NOMO-1 treated with dmso at 0.1 percent for 144 hours (cell line): ENCODE data around the gene AMIGO3.
"Not testable (repeated sequence)": the region's sequence is repeated elsewhere in the genome, so short reads cannot be mapped to it uniquely, and the experiment has no call there.

Experiments
- DNase-seq: peaks from one replicate; lab custom pipeline; 2025; ENCODE audit not compliant: unreplicated experiment; lab: John Stamatoyannopoulos, UW

Gene AMIGO3

GRCh38 chr3:49712631-49713317 lies 6.7 kb downstream of the AMIGO3 start:
- DNase-seq: no peak

- no peak for DNase-seq
These were observed 7.3 kb downstream of the AMIGO3 start for GRCh38 chr3:49712166-49712565.

- no peak for DNase-seq
These were observed 8.0 kb downstream of the AMIGO3 start for GRCh38 chr3:49711489-49711888.

DNA sequence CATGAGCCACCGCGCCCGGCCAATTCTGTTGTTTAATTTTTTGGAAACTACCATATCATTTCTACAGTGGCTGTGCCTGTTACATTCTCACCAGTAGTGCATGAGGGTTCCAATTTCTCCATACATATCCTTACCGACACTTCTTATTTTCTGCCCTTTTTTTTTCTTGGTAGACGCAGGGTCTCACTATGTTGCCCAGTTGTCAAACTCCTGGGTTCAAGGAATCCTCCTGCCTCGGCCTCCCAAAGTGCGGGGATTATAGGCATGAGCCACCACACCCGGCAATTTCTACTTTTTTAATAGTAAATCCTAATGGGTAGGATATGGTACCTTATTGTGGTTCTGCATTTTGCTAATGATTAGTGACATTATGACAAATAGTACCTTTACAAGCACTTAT lies 9.6 kb downstream of the AMIGO3 start:
- no peak for DNase-seq

DNA sequence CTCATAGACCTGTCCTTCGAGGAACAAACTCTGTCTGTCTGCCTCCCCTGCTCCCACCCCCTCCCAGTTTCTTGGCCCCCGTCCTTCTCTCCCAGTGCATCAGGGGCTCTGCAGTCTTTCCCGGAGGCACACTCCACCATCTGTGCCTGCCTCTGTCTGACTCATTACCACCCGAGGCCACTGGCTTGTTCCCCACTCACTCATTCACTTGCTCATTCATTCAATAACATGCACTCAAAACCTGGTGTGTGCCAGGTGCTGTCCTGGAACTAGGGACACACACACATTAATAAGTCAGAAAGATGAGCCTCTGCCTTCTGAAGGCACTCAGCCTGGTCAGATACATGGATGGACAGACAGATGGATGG lies 12.4 kb downstream of the AMIGO3 start:
- no peak for DNase-seq

- no peak for DNase-seq
These were observed 12.9 kb downstream of the AMIGO3 start for GRCh38 chr3:49706456-49707112.

- no peak for DNase-seq
These were observed 14.0 kb downstream of the AMIGO3 start for GRCh38 chr3:49705390-49705960.

GRCh38 chr3:49704629-49705028 lies 14.9 kb downstream of the AMIGO3 start:
- DNase-seq: no peak

DNA sequence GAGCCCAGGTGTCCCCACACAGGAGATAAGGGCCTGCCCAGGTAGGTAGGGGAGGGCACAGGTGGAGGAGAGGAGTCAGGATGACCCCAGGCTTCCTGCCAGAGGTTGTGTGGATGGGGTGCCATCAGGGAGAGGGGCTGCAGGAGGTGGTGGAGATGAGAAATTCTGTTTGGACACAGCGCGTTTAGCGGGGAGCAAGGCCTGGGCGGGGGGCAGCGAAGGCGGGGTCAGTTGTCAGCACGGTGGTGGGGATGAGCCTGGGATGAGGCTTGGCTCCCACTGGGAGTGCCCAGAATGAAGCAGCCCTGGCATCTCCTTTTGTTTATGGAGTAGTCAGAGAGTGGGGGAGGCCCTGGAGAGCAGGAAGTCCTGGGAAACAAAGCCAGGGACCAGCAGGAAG lies 15.5 kb downstream of the AMIGO3 start:
- DNase-seq: no peak

- no peak for DNase-seq
These were observed 16.0 kb downstream of the AMIGO3 start for GRCh38 chr3:49703443-49703927.

- no peak for DNase-seq
These were observed 16.8 kb downstream of the AMIGO3 start for GRCh38 chr3:49702672-49703071.

- no peak for DNase-seq
These were observed 18.0 kb downstream of the AMIGO3 start for GRCh38 chr3:49701388-49702077.

GRCh38 chr3:49700453-49701128 lies 18.9 kb downstream of the AMIGO3 start:
- no peak for DNase-seq

DNA sequence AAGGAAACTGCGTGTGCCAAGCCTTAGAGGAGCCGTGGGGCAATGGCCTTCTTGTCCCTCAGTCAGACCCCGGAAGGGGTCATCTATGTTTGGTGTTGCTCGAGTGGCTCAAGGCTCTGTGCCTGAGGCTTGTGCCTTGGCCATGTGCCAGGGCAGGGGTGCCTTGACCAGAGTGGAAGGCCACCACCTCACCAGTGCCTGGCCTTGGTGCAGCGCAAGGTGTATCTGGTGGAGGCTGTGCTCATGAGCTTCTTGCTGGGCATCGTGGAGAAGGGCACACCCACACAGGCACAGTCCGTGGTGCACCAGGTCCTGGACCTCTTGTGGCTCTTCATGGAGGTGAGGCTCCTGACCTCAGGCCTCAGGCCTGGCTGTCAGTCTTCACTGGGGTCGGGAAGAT lies 19.5 kb downstream of the AMIGO3 start:
- no peak for DNase-seq

DNA sequence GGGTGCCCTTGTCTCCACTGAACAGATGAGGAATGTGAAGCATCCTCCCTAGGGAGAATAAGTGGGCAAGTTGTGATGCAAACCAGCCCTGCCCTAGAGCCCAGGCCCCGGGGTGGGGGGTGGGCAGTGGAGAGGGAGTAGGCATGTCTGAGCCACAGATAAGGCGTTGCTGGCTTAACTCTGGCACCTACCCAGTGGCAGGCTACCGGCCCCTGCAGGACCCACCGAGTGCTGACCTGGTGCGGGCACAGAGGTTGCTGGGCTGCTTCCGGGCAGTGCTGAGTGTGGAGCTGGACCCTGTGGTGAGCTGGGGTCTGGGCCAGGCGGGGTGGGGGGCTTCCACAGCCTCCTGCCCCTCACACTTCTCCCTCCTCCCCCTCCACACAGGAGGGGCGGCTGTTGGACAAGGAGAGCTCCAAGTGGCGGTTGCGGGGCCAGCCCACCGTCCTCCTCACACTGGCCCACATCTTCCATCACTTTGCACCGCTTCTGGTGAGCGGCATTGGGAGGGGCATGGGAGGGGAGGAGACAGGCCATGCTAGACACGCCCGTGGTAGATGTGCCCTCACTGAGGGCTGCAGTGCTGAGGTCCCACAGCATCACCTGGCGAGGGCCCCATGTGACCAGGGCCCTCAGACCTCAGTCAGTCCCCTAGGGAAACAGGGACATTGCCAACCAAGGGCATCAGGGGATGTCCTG lies 20.1 kb downstream of the AMIGO3 start:
- no peak for DNase-seq

- DNase-seq: not testable (repeated sequence)
These were observed 24.0 kb downstream of the AMIGO3 start for GRCh38 chr3:49695350-49696015.

DNA sequence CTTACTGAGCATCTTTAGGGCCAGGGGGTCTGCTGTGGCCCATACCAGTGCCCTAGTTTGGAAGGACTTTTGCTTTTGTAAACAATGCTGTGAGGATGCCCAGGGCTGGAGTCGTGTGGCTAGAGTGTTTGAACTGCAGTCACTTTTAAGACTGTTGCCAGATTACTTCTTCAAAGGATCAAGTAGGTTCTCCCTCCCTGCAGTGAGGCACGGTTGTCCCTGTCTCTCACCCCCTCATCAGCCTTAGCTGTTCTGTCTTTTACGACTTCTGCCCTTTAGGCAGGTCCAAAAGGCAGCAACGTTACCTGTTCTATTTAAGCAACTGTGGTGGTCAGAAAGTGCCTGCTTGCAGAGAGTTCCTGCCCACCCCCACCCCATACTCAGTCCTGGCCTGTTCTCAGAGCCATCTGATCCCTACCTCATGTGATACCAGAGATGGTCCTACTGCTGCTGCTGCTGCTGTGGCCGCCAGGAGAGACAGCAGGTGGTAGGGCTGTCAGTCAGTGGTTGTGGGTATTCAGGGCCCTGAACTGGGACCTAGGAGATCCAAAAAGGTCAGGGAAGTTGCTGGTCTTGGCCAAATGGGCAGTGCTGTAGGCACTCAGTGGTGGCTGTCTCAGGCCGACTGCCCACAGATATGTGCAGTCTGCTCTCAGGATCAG lies 24.9 kb downstream of the AMIGO3 start:
- not testable (repeated sequence) for DNase-seq

DNA sequence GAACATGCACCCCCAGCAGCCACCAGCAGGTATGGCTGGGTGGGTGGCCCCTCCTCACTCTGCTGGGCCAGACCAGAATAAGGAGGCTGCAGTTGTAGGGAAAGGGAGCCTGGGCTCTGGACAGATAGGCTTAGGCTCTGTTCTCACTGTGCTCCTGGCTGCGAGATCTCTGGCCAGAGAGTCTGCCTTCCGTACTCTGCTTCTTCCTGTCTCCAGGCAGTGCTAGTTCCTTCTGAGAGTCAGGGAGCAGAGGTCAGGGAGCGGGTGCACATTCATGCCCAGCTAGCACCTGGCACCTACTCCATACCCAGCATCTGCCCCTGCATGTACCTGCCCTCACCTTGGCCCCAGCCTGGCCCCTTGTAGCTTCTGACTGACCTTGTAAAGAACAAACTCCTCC lies 28.0 kb downstream of the AMIGO3 start:
- DNase-seq: not testable (repeated sequence)

DNA sequence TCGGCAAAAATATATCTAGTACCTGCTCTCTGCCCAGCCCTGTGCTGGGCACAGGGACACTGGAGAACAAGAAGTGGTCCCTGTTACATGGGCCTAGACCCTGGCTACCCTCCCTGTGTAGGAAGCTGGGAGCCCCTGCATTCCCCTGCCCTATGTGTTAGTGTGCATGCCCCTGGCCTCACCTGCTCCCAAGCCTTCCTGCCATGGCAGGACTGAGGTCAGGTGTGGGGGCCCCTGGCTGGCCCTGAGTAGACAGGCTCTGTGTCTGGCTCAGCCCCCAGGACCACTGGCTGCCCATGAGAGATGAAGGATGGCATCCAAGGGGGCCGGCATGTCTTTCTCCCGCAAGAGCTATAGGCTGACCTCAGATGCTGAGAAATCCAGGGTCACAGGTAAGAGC lies 28.6 kb downstream of the AMIGO3 start:
- DNase-seq: not testable (repeated sequence)
